ENCODE data around the gene XYLT1.

- TF ChIP-seq DPF2 (IDR thresholded peaks at IDR 0.05) (no peak), GABPA (IDR thresholded peaks at IDR 0.05; ENCODE audit: low read depth) (no peak), TAF1 (IDR thresholded peaks at IDR 0.05; ENCODE audit: borderline replicate concordance, low read depth, low read length) (no peak), REST (IDR thresholded peaks at IDR 0.05; ENCODE audit: low read depth, low read length) (no peak), ZBTB33 (IDR thresholded peaks at IDR 0.05) (no peak), CTCF (IDR thresholded peaks at IDR 0.05 in 2 of 3, conservative IDR thresholded peaks at IDR 0.05 in 1 of 3; ENCODE audit: control insufficient read depth in 2 of 3, extremely low read depth in 1 of 3, insufficient read depth in 1 of 3, low read depth in 3 of 3, low read length in 3 of 3) (no peak), BHLHE40 (IDR thresholded peaks at IDR 0.05; ENCODE audit: borderline replicate concordance in 1 of 2, low read depth in 2 of 2, low read length in 1 of 2) (no peak), JUND (IDR thresholded peaks at IDR 0.05; ENCODE audit: low read depth, low read length) (no peak), NFIC (IDR thresholded peaks at IDR 0.05; ENCODE audit: low read depth, low read length) (no peak), RCOR1 (conservative IDR thresholded peaks at IDR 0.05; ENCODE audit: low read depth, low read length) (no peak), EP300 (IDR thresholded peaks at IDR 0.05; ENCODE audit: borderline replicate concordance in 1 of 2, control insufficient read depth in 1 of 2, low read depth in 2 of 2, low read length in 2 of 2) (no peak), POLR2AphosphoS5 (IDR thresholded peaks at IDR 0.05; ENCODE audit: low read length) (no peak)
Measured at GRCh38 chr16:17258077-17258599, 212.6 kb downstream of the XYLT1 start.

Data from GM12878 (cell line).